GM21423 (cell line): ENCODE data around the gene TOX3.

Experiments used
- ATAC-seq: cut with Tn5 transposase; IDR thresholded peaks from one replicate; pipeline ENCODE4 v1.9.1; 2021; ENCODE audit warnings: mild to moderate bottlenecking, moderate library complexity; ENCODE audit not compliant: unreplicated experiment

The TOX3 gene

GRCh38 chr16:52405441-52405840, 141.5 kb downstream of the TOX3 start:
- ATAC-seq, result no peak

- ATAC-seq, result no peak
Measured at GRCh38 chr16:52404546-52404945, 142.4 kb downstream of the TOX3 start.

GRCh38 chr16:52399116-52399515, 147.8 kb downstream of the TOX3 start:
- ATAC-seq, result no peak

- ATAC-seq, result no peak
Measured at GRCh38 chr16:52398491-52398960, 148.4 kb downstream of the TOX3 start.

GRCh38 chr16:52398021-52398420, 148.9 kb downstream of the TOX3 start:
- no peak for ATAC-seq

GRCh38 chr16:52393448-52393847, 153.5 kb downstream of the TOX3 start:
- no peak for ATAC-seq

- ATAC-seq, result no peak
Measured at GRCh38 chr16:52389045-52389444, 157.9 kb downstream of the TOX3 start.
